ENCODE measurements around the gene SLC30A10.
"Not testable (repeated sequence)": the region's sequence is repeated elsewhere in the genome, so short reads cannot be mapped to it uniquely, and the experiment has no call there.

SLC30A10 gene

GRCh38 chr1:219927956-219928790 is at the start of gene SLC30A10:
SLC30A10 (minus strand) TSS chr1:219928557; CDS start chr1:219928440, 117 bp downstream.
- no peak for DNase-seq (ENCODE audit: low read depth)

- DNase-seq (ENCODE audit: low read depth) = no peak
Observed at GRCh38 chr1:219973213-219973612, 44.9 kb upstream of the SLC30A10 start.

DNA sequence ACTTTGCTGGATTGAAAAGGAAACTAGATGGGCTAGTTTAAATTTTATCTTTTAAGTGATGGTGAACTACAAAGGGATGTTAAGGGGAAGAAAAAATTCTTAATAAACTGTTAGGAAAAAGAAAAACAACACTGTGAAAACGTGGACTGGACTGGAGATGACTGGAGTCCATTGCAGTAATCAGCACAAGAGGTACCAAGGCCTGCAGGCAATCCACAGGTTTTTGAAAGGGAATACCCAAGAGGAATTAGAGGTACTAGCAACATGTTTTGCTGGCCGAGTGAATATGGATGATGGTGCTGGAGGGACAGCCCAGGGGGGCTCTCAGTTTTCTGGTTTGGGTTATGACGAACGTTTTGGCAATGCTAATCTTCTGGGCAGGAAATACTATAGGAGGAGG is 39.0 kb upstream of the SLC30A10 start:
- DNase-seq (ENCODE audit: low read depth) = no peak

DNA sequence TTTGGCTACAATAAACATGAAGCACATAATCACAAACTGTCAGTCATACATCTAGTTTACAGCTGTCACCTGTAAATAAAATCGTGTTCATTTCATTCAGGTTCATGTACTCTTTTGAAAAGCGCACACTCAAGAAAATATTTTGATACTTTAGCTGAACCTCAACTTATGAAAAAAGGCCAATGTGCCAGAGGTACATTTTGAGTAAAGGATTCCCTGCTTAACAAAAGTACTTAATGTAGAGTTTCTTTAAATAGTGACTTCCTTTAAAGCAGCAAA is 37.7 kb upstream of the SLC30A10 start:
- no peak for DNase-seq (ENCODE audit: low read depth)

DNA sequence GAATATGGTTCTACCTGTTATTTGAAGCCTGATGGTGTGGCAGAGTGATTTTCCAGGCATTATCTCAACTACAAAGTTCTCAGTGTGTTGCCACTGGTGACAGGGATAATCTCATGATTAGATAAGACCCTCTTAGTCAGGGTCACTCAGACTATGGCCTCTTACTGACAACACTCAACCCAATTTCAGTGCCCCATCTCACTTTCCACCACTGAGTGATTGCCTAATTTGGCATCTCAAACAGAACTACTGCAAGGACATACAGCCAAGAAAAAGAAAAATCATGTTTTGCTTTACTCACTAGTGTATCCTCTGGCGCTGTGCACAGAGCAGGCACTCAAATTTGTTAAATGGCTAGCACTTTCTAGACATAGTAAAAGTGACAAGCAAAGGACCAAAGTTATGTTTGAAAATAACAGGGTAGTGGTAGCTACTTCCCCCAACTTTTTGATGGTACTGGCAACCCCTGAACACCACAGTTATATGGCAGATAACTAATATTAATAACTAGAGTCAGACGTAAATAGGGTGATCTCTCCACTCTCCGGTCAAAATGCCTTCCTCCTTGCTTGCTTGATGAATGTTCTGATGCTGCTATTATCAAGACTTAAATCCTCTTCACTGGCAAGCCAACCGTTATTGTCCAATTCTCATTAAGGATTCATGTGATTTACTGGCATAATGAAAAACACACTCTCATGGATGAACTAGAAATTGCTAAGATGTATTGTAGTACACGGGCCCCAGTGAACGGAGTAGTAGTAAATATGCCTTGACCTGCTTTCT is 37.1 kb upstream of the SLC30A10 start:
- no peak for DNase-seq (ENCODE audit: low read depth)

- DNase-seq (ENCODE audit: low read depth) = no peak
Observed at GRCh38 chr1:219963432-219963831, 35.1 kb upstream of the SLC30A10 start.

DNA sequence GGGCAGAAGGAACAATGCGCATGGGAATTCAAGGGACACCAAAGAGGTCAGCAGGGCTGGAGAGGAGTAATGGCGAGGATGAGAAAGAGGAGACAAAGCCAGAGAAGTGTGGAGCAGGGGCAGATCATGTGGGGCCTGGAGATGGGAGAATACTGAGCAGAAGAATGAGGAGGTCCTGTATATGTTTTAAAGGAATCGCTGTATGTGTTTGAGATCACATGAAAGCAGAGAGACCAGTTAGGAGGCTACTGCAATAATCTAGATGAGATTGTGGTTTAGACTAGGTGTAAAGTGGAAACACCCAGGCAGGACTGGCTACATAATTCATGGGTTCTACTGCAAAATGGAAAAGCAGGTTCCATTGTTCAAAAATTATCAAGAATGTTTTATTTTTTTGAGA is 33.3 kb upstream of the SLC30A10 start:
- DNase-seq (ENCODE audit: low read depth) = no peak

DNA sequence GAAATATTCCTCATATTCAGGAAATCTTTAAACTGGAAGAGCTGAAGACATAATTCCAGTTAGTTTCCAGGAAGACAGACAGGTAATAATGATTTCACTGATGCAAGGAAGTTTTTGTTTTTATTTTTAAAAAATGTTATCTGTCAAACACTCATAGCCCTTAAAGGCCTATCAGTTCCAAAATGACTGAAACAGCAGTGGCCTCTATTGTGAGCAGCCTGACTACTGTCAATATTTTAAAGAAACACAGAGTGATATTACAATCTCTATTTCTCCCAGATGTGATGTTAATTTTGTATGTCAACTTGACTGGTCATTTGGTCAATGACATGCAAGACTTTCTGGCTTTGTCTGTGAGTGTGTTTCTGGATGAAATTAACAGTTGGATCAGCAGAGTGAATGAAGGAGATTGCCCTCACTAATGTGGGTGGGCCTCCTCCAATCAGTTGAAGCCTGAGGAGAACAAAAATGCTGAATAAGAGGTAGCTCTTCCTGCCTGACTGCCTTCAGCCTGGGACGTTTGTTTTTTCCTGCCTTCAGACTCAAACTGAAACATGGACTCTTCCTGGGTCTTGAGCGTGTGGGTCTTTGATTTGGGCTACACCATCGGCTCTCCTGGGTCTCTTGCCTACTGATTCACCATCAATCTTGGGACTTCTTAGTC is 31.3 kb upstream of the SLC30A10 start:
- DNase-seq (ENCODE audit: low read depth) = no peak

DNA sequence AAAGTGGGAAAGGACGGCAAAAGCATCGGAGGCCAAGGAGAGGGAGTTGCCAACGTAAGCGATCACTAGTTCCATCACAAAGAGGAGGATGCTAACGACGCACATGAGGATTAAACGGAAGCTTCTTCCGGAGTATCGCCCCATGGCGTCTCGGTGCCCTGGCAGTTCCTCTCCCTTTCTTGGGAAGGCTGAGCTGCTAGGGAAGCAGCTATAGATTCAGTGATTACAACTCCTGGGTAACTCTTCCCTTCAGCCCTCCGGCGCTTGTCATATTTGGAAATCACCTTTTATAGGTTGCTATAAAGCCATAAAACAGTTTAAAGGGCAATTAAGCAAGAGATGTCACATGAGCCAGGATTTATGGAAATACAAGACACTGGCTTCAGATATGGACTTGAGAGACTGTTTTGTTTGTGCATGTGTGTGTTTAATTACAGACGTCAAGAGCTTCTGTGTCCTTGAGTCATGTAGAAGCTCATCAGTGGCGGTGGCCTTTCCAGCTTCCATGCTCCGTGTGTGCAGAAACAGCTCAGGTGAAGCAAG is 30.6 kb upstream of the SLC30A10 start:
- DNase-seq (ENCODE audit: low read depth) = no peak

DNA sequence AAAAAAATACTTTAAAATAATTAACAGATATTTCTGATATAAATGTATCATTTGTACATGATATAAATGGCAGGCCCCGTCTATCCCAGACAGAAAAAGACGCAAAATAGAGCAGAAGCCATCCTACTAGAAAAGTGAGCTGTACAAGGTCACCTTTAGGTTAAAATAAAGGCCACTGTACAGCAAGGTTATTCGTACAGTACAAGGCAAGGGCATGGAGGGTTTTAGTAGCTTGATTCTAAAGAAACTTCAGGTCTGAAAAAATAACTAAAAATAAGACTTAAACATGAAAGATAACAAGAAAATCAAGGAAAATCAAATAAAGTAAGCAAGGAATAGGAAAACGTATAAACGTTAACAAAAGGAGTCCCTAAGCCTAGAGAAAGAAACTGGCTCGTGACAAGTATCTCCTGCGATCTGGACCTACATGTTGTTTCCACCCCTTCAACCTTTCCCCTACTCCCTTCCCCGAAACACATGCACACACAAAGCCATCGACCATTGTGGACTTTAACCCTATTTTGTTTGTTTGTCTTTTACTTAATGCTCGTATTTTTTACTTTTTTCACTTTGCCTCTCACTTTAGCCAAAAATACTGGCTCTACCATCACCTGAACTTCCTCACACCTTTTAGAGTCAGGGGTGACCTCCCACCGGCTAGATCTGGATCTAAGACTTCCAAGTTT is 26.5 kb upstream of the SLC30A10 start:
- DNase-seq (ENCODE audit: low read depth) = no peak

- DNase-seq (ENCODE audit: low read depth) = no peak
Observed at GRCh38 chr1:219954052-219954451, 25.7 kb upstream of the SLC30A10 start.

DNA sequence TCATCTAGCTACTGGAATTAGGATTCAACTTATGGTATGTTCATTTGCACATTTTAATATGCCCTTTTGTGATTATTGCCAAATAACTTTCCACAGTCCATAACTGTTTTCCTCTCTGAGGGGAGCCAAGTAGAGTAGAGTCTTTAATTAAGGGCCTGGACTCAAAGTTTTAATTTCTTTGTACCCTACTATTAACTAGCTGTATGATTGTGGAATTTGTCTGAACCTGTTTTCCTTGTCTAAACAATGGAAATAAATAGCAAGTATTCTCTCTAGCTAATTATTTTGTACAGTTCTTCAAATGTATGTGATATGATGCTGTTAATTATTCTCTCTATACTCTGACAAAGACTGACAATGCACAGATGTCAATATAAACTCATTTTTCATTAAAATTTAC is 24.0 kb upstream of the SLC30A10 start:
- no peak for DNase-seq (ENCODE audit: low read depth)

GRCh38 chr1:219949227-219949626 is 20.9 kb upstream of the SLC30A10 start:
- not testable (repeated sequence) for DNase-seq (ENCODE audit: low read depth)

GRCh38 chr1:219948766-219949165 is 20.4 kb upstream of the SLC30A10 start:
- not testable (repeated sequence) for DNase-seq (ENCODE audit: low read depth)

DNA sequence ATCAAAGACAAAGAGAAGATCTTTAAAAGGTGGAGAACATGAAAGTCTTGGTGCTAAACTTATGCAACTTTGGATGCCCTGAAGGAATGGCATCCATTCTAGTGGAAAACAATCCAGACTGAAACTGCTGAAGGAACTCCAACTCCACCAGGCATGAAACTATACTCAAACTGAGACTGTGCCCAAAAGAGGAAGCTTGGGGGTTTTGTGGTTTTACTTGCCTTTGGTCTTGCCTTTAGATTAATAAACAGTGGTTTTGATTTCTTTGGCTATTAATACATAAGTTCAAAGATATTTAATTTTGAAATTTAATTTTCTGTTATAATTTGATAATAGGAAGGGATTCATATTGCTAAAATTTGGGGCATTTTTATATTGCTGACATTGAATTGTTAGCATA is 17.4 kb upstream of the SLC30A10 start:
- no peak for DNase-seq (ENCODE audit: low read depth)

GRCh38 chr1:219941179-219942118 is 13.1 kb upstream of the SLC30A10 start:
- DNase-seq (ENCODE audit: low read depth) = no peak

DNA sequence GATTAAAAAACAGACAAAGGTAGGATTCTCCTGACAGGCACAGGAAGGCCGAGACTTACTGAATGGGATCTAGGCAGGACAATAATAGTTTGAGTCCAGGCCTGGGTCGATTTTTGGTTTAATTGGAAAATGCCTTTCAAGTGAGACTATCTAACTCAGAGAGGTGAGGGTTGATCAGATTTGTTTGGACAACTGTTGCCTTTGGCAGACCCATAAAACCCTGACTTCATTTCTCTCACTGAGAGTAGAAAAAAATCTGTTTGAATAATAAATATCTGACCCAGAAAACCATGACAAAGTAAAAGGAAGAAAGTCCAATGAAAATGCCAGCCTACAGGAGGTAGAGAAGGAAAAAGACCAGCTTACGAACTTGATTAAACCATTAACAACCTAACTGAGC is 12.3 kb upstream of the SLC30A10 start:
- DNase-seq (ENCODE audit: low read depth) = no peak

DNA sequence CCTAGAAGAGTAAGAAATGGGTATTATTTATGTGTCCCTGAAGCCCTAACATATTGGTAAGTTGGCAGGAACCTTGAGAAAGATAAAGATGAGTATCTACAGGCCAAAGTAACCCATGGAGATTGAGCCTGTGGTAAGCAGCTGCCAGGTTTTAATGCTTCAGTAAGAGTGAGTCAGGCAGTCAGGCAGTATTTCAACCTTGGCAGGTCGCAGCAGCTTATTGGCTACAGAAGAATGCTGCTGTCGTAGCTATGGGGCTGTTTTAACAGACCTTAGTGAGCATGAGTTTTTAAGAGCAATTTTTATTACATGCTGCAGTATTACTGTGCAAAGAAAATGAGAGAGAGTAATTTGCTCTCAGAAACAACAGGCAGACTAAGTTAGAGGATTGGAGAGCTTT is 10.3 kb upstream of the SLC30A10 start:
- no peak for DNase-seq (ENCODE audit: low read depth)

GRCh38 chr1:219933763-219934162 is 5.4 kb upstream of the SLC30A10 start:
- not testable (repeated sequence) for DNase-seq (ENCODE audit: low read depth)

DNA sequence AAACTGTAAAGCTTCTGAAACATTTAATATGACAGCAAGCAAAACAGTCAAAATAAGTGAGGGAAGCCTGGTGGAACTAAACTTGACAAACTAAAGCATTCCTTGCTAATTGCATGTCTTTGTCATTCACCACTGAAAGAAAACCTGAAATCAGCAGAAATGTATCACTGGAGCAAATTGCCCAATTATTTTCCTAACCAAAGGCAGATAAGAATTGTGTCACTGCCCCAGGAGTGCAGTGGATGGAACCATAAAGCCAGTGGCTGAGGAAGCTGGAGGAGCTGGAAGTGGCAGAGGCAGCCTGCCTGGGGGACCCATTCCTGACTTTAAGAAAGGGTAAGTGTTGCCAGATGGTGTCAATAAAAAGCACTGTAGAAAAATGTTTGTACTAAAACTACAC is 2.7 kb upstream of the SLC30A10 start:
- DNase-seq (ENCODE audit: low read depth) = no peak

GRCh38 chr1:219928791-219929118 is 398 bp upstream of the SLC30A10 start:
- no peak for DNase-seq (ENCODE audit: low read depth)
